GM18873 (cell line): ENCODE results near the gene SAAL1.
"Not testable (repeated sequence)": the region's sequence is repeated elsewhere in the genome, so short reads cannot be mapped to it uniquely, and the experiment has no call there.

Experiments
- ATAC-seq: cut with Tn5 transposase; IDR thresholded peaks from one replicate; pipeline ENCODE4 v1.9.1; 2021; ENCODE audit warnings: mild to moderate bottlenecking, moderate library complexity, moderate number of reproducible peaks; ENCODE audit not compliant: unreplicated experiment, low FRiP score

Gene SAAL1, protein sequence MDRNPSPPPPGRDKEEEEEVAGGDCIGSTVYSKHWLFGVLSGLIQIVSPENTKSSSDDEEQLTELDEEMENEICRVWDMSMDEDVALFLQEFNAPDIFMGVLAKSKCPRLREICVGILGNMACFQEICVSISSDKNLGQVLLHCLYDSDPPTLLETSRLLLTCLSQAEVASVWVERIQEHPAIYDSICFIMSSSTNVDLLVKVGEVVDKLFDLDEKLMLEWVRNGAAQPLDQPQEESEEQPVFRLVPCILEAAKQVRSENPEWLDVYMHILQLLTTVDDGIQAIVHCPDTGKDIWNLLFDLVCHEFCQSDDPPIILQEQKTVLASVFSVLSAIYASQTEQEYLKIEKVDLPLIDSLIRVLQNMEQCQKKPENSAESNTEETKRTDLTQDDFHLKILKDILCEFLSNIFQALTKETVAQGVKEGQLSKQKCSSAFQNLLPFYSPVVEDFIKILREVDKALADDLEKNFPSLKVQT

DNA sequence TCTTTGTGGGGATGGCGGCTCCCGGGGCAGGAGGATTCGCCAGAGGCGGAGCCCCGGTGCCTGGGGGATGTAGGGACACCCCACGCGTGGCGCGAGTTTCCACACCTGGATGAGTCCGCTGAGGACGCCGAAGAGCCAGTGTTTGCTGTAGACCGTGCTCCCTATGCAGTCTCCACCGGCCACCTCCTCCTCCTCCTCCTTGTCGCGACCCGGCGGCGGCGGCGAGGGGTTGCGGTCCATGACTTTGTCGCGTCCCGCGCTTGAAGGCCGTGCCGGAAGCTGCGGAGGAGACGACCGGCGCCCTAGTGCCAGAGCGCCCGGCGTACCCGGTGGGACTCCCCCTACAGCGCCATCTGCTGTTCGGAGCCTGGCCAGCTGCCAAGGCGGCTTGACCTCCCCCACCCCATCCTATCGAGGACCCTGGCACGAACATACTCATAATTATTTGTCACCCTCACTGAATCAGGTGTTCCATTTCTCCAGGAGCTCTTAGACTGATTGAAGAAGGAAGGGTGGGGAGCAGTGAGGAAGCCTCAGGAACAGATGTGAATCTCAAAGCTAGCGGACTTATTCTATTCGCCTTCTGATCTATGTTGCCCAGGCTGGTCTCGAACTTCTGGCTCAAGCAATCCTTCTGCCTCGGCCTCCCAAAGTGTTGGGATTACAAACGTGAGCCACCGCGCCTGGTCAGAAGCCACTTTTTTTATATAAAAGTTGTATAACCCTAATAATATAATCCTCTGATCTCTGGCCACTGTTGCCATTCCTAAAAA lies at the start of gene SAAL1:
SAAL1 (minus strand) TSS at position 281 of the 773 bp plus-strand sequence; CDS start at position 240, 41 bp downstream.
- ATAC-seq, result peak; percentile 91

DNA sequence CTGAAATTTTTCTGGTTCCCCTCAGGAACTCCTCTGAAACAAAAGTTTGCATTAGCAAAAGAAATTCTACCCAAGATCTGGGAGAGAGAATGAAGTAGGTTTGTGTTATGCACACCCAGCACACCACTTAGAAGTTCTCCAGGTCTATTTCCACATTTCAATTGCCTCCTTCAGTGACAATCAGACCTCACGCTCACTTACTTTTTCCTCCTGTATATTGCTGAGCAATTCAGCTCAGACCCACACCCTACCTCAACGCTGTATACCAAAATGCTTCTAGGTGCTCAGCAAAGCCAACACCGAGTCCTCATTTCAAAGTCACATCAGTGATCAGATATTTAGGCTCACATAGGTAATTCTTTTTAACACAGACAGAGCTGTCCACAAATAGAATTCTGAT lies 45.7 kb upstream of the SAAL1 start:
- no peak for ATAC-seq

GRCh38 chr11:18145837-18146236 lies 40.0 kb upstream of the SAAL1 start:
- ATAC-seq, result no peak

- ATAC-seq, result no peak
Observed at GRCh38 chr11:18145025-18145424, 39.1 kb upstream of the SAAL1 start.

- no peak for ATAC-seq
Observed at GRCh38 chr11:18144243-18144642, 38.4 kb upstream of the SAAL1 start.

DNA sequence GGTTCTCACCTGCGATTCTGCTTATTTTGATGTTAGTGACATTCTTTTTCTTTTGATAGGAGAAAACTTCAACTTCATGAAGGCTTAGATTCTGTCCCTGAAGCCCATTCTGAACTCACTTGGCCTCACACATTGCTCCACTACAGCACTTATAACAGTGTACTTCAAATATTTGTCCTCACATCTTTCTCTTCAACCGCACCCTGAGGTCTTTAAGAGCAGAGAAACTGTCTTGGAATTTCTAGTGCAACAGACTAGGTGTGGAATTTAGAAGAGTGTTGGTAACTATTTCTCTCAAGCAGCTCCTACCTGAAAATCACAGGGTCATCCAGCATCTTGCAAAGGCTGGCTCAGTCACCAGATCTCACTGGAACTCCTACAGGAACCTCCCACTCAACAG lies 34.3 kb upstream of the SAAL1 start:
- no peak for ATAC-seq

DNA sequence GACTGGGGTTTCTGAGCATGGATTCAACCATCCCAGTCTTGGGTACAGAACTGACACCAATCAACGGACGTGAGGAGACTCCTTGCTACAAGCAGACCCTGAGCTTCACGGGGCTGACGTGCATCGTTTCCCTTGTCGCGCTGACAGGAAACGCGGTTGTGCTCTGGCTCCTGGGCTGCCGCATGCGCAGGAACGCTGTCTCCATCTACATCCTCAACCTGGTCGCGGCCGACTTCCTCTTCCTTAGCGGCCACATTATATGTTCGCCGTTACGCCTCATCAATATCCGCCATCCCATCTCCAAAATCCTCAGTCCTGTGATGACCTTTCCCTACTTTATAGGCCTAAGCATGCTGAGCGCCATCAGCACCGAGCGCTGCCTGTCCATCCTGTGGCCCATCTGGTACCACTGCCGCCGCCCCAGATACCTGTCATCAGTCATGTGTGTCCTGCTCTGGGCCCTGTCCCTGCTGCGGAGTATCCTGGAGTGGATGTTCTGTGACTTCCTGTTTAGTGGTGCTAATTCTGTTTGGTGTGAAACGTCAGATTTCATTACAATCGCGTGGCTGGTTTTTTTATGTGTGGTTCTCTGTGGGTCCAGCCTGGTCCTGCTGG lies 31.4 kb upstream of the SAAL1 start:
- ATAC-seq, result no peak

DNA sequence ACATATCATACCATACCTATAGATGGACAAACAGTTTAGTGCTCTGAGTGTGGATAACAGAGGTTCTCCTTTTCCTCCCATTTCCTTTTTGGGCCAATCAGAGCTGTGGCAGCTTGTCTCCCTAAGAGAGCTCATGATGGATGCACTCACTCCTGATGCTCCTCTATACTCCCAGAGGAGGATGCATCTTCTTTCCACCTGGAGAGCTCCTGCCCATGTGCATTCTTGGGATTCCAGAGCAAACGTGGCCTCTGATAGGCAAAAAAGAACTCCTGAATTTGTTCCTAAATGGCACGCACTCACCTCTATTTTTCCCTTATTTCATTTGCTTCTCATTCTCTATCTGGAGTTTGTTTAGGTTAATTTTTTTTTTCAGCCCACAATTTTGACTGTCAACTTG lies 29.4 kb upstream of the SAAL1 start:
- ATAC-seq, result no peak

GRCh38 chr11:18132341-18132740 lies 26.5 kb upstream of the SAAL1 start, which contains the start of gene MRGPRX3:
MRGPRX3 (plus strand) TSS chr11:18132571; CDS start chr11:18137203, 4,632 bp downstream.
- ATAC-seq, result no peak

GRCh38 chr11:18131115-18131514 lies 25.2 kb upstream of the SAAL1 start:
- not testable (repeated sequence) for ATAC-seq

DNA sequence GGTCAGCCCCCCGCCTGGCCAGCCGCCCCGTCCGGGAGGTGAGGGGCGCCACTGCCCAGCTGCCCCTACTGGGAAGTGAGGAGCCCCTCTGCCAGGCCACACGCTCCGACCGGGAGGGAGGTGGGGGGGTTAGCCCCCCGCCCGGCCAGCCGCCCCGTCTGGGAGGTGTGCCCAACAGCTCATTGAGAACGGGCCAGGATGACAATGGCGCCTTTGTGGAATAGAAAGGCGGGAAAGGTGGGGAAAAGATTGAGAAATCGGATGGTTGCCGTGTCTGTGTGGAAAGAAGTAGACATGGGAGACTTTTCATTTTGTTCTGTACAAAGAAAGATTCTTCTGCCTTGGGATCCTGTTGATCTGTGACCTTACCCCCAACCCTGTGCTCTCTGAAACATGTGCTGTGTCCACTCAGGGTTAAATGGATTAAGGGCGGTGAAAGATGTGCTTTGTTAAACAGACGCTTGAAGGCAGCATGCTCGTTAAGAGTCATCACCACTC lies 15.5 kb upstream of the SAAL1 start:
- not testable (repeated sequence) for ATAC-seq

- peak; percentile 82 for ATAC-seq
Observed at GRCh38 chr11:18115360-18116127, 9.7 kb upstream of the SAAL1 start.

DNA sequence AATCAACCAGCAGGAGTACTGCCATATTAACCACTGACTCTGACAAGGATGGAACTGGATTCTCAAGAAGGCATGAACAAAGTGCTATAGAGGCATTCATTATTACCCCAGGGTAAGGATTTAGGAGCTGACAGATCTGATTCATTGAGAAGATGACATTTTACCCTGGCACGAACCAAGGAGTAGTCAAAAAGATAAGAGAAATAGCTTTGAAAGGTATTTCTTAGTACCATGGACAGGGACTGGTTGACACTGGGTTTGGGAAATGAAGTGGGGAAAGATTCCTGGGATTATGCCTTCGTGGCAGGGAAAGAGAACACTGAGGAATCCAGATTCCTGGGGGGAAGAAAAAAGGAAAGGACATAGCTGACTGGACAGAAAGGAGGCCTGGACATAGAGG lies 5.1 kb upstream of the SAAL1 start:
- ATAC-seq, result no peak

DNA sequence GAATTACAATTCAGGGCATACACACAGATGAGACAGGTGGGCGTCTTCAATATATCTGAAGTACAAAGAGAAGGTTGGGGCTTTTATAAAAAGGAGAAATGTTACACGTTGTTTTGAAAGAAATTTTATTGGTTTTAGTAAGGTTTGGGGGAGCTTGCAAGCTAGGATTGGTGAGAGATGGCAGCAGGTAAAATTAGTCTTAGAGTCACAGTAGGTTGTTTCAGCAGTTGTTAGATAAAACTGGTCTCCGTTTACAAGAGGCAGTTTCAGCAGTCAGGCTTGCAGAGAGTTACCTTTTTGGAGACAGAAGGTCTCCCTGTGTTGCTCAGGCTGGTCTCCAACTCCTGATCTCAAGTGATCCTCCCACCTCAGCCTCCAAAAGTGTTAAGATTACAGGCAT lies 2.4 kb upstream of the SAAL1 start:
- ATAC-seq, result no peak

DNA sequence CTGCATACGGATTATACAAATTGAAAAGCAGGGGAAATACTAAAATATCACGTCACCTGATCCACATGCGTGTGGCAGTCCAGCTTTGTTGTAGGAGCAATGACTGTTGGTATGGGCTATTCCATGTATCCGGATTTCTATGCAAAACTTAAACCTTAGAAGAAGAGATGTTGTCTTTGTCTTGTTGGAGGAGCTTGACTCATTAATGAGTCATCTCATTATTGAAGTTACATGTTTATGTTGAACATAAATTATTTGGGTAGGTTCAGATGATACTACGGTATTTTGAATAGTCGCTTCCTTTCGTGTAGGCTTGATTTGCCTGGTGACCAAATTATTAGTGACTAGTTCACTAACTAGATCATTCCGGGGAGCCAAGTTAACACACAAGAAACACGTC lies 806 bp upstream of the SAAL1 start:
- ATAC-seq, result no peak

GRCh38 chr11:18105086-18105801 lies 638 bp downstream of the SAAL1 start:
- no peak for ATAC-seq

DNA sequence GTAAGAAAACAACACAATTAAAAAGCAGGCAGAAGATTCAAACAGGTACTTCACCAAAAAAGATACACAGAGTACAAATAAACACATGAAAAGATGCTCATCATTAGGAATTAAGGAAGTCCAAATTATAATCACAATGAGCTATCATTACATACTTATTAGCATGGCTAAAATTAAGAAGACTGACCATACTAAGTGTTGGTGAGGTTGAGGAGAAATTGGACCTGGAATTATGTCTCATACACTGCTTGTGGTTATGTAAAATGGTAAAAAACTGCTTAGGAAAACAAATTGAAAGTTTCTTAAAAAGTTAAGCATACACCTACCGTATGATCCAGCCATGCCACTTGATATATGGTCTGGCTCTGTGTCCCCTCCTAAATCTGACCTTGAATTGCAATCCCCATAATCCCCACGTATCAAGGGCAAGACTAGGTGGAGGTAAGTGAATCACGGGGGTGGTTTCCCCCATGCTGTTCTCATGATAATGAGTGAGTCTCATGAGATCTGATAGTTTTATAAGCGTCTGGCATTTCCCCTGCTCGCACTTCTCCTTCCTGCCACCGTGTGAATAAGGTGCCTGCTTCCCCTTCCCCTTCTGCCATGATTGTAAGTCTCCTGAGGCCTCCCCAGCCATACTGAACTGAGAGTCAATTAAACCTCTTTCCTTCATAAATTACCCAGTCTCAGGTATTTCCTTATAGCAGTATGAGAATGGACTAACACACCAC lies 4.8 kb downstream of the SAAL1 start:
- ATAC-seq, result no peak

DNA sequence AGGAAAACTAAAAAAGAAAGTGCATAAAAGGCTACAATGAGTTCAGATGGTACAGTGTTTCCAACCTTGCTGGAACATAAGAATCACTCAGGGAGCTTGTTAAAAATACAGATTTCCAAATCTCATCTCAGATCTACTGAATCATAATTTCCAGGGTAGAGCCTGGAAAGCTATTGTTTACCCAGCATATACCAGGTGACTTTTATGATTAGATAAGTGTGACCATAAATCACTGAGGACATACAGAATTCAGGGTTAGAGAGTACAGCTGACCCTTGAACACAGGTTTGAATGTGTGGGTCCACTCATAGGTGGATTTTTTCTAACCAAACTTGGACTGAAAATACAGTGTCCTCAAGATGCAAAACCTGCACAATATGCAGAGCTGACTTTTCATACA lies 11.9 kb downstream of the SAAL1 start:
- ATAC-seq, result no peak

- no peak for ATAC-seq
Observed at GRCh38 chr11:18091731-18092130, 14.2 kb downstream of the SAAL1 start.
